GM18507 (cell line): Measurements from ENCODE around the gene CTR9.
A peak's percentile ranks its signal among the peaks of the same experiment; 100 is the strongest.

ENCODE experiments used
- DNase-seq: peaks from one replicate; pipeline ENCODE4 v3.0.0; 2011; ENCODE audit warnings: low read depth; ENCODE audit not compliant: insufficient read length; ENCODE audit errors: extremely low spot score
- FAIRE-seq: peaks from 2 replicates; lab custom pipeline; 2011; peaks lifted over from hg19 to GRCh38; lab: Jason Lieb, UNC

CTR9 gene

GRCh38 chr11:10735481-10736475 lies 15.3 kb upstream of the CTR9 start:
- DNase-seq (peak; percentile 80), FAIRE-seq (peak; percentile 88)

- no peak for DNase-seq
- FAIRE-seq, result no peak
Measured at GRCh38 chr11:10742460-10743208, 8.4 kb upstream of the CTR9 start.

GRCh38 chr11:10743354-10744000 lies 7.6 kb upstream of the CTR9 start:
- DNase-seq, result no peak
- FAIRE-seq, result peak; percentile 73

- FAIRE-seq, result no peak
- DNase-seq, result no peak
Measured at GRCh38 chr11:10744206-10744605, 6.8 kb upstream of the CTR9 start.

GRCh38 chr11:10746871-10747270 lies 4.2 kb upstream of the CTR9 start:
- no peak for FAIRE-seq
- DNase-seq, result no peak

GRCh38 chr11:10747733-10748132 lies 3.3 kb upstream of the CTR9 start:
- DNase-seq, result no peak
- no peak for FAIRE-seq

- no peak for DNase-seq
- no peak for FAIRE-seq
Measured at GRCh38 chr11:10749476-10749875, 1.6 kb upstream of the CTR9 start.

- FAIRE-seq, result no peak
- DNase-seq, result no peak
Measured at GRCh38 chr11:10751581-10751940, 515 bp downstream of the CTR9 start.

- FAIRE-seq, result no peak
- DNase-seq, result no peak
Measured at GRCh38 chr11:10752061-10752460, 1.0 kb downstream of the CTR9 start.

- DNase-seq (no peak), FAIRE-seq (no peak)
Measured at GRCh38 chr11:10752486-10752885, 1.4 kb downstream of the CTR9 start.

GRCh38 chr11:10758957-10759356 lies 7.9 kb downstream of the CTR9 start:
- FAIRE-seq (no peak), DNase-seq (no peak)

- no peak for FAIRE-seq
Measured at GRCh38 chr11:10761085-10761698, 10.1 kb downstream of the CTR9 start.

GRCh38 chr11:10762185-10762584 lies 11.1 kb downstream of the CTR9 start:
- FAIRE-seq (peak; percentile 79), DNase-seq (peak; percentile 26)

More at GRCh38 chr11:10761085-10761698, 10.1 kb downstream of the CTR9 start:
- DNase-seq, result no peak

GRCh38 chr11:10762913-10763421 lies 11.9 kb downstream of the CTR9 start:
- FAIRE-seq (peak; percentile 81), DNase-seq (no peak)

- FAIRE-seq (peak; percentile 15), DNase-seq (no peak)
Measured at GRCh38 chr11:10763766-10764165, 12.7 kb downstream of the CTR9 start.

- peak; percentile 53 for FAIRE-seq
Measured at GRCh38 chr11:10764412-10764811, 13.4 kb downstream of the CTR9 start.

GRCh38 chr11:10770626-10771254 lies 19.7 kb downstream of the CTR9 start:
- FAIRE-seq, result peak; percentile 49
- no peak for DNase-seq

More at GRCh38 chr11:10764412-10764811, 13.4 kb downstream of the CTR9 start:
- DNase-seq, result no peak

GRCh38 chr11:10771457-10771856 lies 20.4 kb downstream of the CTR9 start:
- DNase-seq, result no peak
- no peak for FAIRE-seq

GRCh38 chr11:10774811-10775210 lies 23.8 kb downstream of the CTR9 start:
- no peak for FAIRE-seq
- DNase-seq, result no peak
